ENCODE measurements around the gene CFAP221.

Gene CFAP221

DNA sequence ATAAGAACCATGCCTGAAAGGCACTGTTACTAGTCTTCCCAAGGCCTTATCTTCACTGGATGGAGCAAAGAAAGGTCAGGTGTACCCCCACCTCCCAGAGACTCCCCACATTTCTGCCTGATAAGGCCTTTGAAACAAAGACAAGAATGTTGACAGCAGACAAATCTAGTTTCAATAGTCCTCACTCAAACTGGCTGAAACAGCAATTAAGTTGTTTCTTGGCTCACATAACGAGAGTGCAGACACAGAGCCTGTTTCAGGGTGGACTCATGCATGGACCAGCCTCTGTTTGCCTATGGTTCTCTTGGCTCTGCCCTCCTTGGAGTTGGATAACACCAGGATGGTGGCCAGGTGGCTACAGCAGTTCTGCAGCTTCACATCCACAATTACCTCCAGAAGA is 7.5 kb upstream of the CFAP221 start:
- no peak for DNase-seq (ENCODE audit: low read depth in 2 of 2)

DNA sequence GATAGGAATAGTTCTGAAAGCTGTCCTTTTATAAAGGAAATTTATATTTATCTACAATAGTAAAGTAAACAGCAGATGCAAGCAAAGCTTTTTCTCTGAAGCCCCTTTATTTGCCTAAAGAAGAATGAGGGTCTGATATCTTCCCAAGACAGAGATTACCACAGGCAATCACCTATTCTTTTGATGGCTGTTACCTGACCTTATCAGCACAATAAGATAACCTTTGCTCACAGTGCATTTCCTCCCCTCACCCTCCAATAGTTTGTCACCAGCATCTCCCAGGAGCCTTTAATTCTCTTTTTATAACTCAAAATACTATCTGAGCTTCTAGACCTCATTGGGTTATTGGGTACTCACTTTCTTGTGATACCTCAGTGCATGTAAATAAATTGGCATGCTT is 6.5 kb upstream of the CFAP221 start:
- no peak for DNase-seq (ENCODE audit: low read depth in 2 of 2)

DNA sequence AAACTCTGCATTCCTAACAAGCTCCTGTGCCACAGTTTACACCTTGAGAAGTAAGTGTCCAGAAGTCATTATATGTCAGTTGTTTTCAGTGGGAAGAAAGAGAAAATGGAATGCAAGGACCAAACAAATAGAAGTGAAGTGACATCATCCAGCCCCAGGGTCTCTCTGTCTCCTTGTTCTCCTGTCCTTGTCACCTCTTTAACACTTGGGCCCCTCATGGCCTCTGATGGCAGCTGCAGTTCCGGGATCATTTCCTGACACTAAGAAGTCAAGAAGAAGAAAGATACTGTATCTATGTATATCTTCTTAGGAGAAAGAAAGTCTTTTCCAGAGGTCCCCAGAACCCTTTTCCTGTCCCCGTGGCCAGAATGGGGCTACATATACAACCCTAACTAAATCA is 2.8 kb upstream of the CFAP221 start:
- no peak for DNase-seq (ENCODE audit: low read depth in 2 of 2)

DNA sequence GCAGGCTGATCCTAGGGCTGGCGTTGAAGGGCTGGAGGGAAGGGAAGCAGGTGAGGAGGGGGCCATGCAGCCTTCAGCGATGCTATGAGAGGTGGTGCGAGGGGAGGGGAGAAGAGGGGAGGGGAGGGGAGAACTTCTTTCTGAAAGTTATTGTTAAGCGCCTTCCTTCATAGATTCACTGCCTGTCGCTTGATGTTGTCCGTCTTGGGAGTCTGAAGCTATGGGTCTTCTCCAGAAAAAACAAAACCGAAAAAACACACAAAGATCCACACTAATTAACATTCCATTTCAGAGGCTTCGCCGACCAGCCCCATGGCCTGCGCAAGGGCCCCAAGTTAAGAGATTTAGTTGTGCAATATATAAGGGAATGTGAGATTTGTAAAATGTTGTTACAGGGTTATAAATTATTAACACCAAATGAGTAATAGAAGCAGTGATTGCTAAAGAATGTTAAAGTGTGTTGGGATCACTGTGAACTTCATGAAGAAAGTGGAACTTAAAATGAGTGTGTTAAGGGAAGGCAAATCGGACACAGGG is 758 bp downstream of the CFAP221 start:
- no peak for DNase-seq (ENCODE audit: low read depth in 2 of 2)

DNA sequence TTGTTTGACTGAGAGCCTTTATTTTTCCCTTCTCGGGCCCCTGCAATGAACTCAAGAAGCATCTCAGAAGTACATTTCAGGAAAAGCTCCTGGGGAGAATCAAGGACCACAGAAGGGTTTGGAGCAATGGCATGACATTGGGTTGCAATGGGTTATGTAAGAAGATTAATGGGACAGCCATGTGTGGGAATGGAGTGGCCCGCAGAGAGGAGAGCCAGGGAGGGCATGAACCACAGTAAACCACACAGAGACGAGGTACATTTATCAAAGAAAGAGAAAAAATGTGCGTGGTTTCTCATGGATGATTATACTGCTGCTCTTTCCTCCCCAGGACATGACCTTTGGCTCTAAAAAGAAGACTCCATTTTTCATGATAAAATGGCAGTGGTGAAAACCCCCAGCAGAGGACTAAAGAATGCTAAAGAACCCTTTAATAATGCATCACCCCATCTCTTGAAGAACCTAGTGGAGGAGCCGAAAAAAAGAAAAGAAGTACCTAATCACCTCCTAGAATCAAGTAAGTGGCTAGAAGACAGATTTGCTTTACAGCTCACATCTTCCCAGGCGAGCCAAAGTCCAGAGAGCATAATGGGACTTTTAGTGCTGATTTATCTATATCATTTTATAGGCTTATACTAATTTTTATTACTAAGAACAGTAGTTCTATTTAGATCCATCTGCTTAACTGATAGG is 1.7 kb downstream of the CFAP221 start:
- DNase-seq (ENCODE audit: low read depth in 2 of 2): no peak

DNA sequence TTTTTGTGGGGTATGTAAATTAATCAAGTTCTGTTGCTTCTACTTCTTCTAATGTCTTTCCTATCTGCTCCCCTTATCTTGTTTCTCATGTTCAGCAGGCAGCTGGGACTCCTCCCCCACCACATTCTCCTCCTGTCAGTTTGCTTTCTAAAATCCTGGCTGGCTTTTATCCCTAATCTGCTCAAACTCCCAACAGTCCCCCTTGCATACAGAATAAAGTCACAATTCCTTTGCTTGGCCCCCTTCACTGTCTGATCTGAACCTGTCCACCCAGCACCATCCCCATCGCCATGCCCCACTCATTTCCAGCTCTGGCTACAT is 2.2 kb downstream of the CFAP221 start:
- DNase-seq (ENCODE audit: low read depth in 2 of 2): no peak

DNA sequence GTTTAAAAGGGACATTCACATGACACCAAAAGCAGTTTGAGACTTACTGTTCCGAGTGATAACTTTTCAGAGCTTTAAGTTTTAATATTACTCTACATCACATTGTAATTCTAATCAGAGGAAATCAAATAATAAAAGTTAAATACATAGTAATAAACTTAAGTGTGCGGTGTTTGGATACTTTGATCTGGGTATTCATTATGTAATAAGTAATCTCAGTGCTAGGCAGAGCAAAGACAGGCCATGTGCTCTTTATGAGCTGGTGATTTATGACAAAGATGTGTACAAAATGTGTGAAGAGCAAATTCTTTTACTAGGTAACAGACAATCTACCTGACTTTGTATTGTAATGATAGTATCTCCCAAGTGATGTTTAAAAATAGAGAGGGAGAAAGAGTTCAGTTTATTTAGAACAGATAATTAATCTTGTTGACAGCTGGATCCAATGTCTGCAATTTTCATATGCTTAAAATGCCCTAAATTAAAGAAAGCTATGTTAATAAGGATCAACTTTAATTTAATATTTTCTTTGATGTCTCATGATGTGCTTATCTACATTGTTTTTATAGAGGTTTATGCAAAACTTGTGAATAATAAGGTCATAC is 4.4 kb downstream of the CFAP221 start:
- DNase-seq (ENCODE audit: low read depth in 2 of 2): no peak

DNA sequence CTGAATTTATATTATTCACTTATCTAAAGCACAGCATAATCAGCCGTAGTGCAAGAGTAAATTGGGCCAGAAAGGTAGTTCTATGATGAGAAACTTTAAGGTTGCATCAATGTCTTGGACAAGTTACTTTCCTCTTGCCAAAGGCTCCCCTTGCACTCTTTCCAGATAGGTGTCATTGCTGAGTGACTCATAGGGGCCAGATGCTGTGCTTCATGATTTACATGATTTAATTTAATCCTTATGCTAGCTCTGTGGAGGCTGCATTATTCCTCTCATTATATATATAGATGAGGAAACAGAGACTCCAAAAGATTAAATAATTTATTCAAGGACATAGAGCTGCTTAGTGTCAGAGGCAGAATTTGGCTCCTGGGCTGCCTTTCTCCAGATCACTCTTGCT is 5.0 kb downstream of the CFAP221 start:
- no peak for DNase-seq (ENCODE audit: low read depth in 2 of 2)

DNA sequence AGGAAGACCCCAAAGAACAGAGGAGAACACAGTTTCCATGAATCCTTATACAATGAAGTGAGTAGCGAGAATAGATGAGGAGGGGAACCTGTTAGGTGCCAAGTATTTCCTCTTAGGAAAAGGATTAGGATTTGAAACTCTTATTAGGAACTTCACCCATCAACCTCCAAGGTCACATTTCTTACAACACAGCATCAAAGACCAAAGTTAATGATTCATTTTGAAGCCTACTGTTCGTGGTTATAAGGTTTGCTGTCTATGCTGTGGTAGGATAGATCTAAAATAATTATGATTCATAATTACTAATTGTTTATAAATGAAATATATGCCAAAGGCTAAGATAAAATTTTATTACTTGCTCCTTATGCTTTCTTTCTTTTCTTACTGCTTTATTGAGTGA is 6.1 kb downstream of the CFAP221 start:
- DNase-seq (ENCODE audit: low read depth in 2 of 2): no peak

DNA sequence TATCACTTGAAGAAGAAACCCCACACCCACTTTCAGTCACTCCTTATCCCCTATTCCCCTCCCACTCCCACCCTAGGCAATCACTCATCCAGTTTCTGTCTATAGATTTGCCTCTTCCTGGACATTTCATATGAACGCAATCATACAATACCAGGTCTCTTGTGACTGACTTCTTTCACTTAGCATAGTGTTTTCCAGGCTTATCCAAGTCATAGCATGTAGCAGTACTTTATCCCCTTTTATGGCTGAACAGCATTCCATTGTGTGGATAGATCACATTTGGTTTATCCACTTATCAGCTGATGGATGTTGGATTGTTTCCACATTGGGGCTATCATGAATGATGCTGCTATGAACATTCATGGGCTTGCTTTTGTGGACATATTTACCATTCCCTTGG is 6.6 kb downstream of the CFAP221 start:
- DNase-seq (ENCODE audit: low read depth in 2 of 2): no peak

DNA sequence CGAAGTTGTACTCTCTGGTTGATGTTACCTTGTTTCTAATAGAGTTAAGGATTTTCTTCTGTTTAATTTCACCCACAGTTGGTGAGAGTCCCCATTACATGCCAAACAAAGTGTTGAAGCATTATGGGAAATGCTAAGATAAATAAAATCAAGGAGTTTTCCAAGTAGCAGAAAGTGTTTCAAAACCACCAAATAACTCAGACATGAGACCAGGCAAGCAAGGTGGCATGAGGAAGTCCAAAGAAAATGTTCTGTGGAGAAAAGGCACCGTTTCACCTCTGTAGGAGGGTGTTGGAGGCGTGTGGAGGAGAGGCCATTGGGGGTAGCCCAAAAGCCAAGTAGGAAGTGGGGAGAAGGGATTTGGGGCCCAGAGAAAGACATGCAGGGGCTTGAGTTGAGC is 8.7 kb downstream of the CFAP221 start:
- DNase-seq (ENCODE audit: low read depth in 2 of 2): no peak

DNA sequence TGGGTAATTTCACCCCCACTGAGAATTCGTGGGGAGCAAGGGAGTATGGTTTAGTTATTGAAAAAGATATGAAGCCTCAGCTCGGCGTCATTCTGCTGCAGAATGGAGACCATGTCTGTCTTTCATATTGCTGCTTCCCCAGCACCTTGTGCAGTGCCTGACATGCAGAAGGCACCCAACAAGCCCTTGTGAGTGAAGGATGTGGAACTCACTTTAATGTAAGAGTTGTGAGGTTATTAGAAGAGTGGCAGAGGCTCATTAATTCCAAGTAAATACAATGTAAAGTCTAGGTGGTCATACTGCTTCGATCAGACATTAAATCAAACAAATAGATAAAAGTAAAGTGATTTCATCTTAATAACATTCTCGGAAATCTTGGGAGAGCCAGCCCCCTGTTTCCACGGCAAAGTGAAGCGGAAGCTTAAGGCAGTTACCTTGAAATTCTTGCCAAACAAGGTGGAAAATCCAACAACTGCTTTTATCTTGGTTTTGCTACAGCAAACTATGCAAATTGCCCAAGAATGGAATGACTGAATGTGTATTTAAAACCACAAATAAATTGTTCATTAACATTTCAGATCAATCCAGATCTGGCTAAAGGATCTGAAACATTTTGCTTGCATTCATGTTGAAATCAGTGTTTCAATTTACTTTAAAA is 9.6 kb downstream of the CFAP221 start:
- no peak for DNase-seq (ENCODE audit: low read depth in 2 of 2)

DNA sequence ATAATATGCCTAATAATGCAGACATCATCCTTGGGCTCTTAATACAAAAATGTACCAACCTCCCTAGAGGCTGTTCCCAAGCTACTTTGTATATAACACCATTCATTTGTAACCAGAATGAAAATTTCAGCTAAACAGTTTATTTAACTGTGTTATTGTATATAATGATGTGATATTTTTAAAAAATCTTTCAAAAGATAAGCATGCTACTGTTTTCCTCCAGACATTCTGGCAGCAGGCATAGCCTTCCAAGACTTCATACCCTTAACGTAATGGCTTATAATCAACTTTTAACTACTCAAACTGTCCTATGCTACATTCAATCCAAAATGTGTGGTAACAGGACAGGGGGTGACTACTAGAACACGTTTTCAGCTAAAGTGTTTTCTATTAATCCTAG is 21.2 kb downstream of the CFAP221 start:
- no peak for DNase-seq (ENCODE audit: low read depth in 2 of 2)

DNA sequence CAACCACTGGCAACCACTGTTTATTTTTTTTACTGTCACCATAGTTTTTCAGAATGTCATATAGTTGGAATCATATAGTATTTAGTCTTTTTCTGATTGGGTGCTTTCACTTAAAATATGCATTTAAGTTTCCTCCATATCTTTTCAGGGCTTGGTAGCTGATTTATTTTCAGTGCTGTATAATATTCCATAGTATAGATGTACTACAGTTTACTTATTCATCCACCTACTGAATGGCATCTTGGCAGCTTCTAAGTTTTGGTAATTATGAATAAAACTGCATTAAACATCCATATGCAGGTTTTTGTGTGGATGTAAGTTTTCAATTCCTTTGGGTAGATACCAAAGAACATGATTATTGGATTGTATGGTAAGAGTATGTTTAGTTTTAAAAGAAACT is 23.0 kb downstream of the CFAP221 start:
- DNase-seq (ENCODE audit: low read depth in 2 of 2): no peak

DNA sequence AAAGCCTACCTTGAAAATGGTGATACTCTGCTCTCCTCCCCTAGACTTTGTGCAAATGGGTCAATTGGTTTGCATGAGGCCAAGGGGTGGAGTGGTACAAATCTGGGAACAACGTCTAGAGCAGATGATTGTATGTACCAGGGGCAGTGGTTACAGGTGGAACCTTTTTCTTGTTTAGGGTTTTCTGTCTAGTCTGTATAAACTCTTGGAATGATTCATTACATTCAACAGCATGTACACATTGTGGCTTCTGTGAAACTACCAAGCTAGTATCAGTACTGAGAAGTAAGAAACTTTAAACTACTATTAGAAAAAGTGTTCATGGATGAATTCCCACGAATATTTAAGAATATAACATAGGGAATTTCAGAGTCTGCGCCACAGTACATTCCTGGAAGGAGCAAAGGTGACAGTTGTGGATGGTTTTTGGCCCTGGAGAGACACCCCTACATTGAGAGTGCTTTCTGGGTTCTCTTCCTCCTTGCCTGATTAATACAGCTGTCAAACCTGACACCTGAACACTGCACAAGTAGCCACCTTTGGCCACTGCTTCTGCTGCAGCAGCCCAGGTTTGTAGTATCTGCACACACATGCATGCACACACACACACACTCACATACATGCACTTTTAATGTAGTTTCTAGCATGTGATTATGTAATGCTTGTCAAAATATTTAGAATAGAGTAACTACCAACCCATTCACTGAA is 30.0 kb downstream of the CFAP221 start:
- DNase-seq (ENCODE audit: low read depth in 2 of 2): no peak

DNA sequence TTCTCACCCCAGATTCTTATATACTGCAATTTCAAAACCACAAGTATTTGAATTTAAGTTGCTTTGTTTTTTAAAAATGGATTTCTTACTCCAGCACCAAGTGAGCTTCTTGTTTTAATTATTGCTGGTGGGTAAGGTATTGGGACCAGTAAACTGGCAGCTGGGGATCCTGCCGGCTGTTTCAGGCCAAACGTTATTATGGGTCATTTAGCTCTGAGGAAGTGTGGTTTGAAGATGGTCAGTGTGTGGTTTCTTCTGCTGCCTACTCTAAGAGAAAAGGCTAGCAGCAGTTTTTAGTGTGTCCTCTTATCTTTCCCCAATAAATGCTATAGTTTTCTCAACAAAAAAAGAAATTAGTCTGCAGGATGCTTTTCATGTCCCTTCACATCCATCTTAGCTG is 30.6 kb downstream of the CFAP221 start:
- DNase-seq (ENCODE audit: low read depth in 2 of 2): no peak

DNA sequence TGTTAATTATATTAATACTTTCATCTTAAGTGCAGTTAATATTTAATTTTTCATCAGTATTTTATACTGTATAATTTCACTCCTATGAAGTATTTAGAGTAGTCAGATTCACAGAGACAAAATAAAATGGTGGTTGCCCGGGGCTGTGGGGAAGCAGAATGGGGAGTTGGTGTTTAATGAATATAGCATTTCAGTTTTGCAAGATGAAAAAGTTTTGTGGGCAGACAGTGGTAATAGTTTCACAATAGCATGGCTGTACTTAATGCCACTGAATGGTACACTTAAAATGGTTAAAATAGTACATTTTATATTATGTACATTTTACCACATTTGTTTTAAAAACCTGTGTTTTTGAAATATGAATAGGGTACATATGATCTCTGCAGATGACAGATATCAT is 31.2 kb downstream of the CFAP221 start:
- no peak for DNase-seq (ENCODE audit: low read depth in 2 of 2)

DNA sequence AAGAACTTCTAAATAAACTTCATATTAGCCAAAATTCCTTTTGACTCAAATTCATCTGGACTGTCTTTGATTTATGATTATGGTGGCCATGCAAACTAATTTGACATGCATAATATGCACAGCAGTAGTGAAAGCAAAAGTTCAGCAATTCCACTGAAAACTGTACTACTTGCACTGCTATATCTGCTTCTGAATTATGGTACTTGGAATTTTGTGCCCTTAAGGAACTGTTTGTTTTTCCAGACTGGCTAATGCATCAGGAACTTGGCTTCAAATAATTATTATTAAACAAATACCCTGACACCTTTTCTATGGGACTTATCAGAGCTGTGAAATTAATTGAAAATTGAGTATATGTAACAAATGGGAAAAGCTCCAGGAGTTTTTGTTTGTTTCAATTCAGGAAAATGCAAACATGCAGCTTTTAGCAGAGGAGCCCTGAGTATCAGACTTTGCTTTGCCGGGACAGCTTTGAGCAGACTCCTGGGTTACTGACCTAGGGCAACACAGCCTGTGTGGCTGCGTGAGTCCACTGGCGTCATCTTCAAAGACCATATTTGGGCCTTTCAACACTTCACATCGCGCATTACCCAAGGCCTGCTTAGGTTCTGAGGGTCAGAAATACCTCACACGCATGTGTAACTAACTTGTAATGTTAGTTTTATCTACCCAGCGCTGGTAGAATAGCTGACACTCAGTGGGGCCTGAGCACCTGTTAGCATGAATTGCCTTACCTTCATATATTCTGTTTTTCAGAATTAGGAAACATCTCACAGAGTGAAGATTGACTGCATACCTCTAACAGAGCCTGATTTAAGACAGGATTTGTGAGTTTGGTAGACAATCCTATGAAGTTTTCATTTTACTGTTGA is 35.4 kb downstream of the CFAP221 start:
- no peak for DNase-seq (ENCODE audit: low read depth in 2 of 2)

DNA sequence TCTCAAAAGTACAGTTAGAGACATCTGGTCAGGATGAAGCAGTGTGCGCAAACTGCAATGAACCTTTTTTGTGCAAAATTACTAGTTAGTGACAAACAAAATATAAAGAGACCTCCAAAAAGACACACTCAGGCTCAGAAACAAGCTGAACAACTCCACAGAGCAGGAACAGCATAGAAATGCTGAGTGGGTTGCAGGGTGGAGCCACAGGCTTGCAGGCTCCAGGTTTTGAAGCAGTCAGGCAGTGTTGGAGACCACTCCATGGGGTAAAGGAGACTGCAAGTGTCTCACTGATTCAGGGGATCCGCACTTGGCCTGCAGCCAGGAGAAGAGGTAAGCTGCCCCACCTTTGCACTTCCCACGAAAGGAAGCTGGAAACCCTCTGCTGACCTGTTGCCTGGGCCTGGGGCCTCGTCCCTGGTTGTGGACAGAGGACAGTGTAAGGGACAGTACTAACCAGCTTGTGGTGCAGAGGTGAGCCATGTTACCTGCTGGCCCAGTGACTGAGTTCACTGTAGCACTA is 36.4 kb downstream of the CFAP221 start:
- no peak for DNase-seq (ENCODE audit: low read depth in 2 of 2)

DNA sequence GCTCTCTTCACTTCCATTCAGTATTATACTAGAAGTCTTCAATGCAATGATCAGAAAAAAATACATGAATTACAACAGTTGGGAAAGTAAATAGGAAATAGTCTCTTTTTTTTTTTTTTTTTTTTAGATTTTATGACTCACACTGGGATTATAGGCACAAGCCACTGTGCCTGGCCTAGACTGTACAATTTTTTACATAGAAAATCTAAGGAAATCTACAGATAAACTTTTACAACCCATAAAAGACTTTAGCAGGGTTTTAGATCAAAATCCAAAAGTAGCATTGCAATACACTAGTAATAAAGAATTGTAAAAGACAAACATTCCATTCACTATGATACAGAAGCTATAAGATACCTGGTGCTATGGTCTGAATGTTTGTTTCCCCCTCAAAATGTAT is 39.0 kb downstream of the CFAP221 start:
- no peak for DNase-seq (ENCODE audit: low read depth in 2 of 2)

DNA sequence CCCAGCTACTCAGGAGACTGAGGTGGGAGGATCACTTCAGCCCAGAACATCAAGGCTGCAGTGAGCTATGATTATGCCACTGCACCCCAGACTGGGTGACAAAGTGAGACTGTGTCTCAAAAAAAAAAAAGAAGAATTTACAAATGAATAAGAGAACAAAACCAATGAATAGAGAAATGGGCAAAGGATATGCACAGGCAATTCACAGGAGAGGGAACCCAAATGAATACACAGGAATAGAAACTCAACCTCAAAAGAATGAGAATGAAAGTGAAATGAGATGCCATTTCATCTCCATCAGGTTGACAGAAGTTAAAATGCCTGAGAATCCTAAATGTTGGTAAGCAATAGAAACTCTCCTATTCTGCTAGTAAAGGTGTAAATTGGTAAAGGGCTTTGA is 40.2 kb downstream of the CFAP221 start:
- no peak for DNase-seq (ENCODE audit: low read depth in 2 of 2)

DNA sequence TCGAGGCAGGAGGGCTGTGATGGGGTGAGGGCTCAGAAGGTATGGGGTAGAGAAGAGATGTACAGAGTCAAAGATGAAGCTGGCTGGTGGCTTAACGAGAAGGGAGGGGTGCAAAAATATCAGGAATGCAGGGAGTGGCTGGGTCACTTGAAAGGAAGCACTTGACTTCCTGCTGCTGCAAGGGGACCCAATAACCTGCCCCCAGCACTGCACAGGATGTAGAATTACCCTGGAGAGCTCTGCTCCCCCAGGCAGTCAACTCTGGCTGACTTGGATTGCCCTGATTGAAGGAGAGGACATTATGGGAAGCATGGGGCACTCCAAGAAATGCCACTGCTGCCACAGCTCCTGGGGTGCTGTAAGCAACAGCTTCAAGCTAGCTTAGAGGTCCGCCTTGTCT is 41.8 kb downstream of the CFAP221 start:
- DNase-seq (ENCODE audit: low read depth in 2 of 2): no peak

Data from stimulated activated CD8-positive, alpha-beta memory T cell treated with anti-CD3 and anti-CD28 coated beads, Interleukin-7, amount 100 ng/mL, for 1 hour (primary cell).